Vagina (tissue), 2 donors: ENCODE results near the gene CHD6. TPM values are rescaled to one million over a fixed set of nuclear protein-coding genes. Genes with fewer than 3 reads are reported as not detected.

Experiments used
- DNase-seq, 2 donors: peaks; one replicate each; pipeline ENCODE4 v3.0.0-alpha.2; 2017; ENCODE audit errors: extremely low spot score in 2 of 2
- H3K27ac ChIP-seq: fragments of 200-600 bp; sonication (generic); one replicate; pipeline ENCODE4 v1.5.1; 2019
- H3K27me3 ChIP-seq: fragments of 200-600 bp; sonication (generic); one replicate; pipeline ENCODE4 v1.5.1; 2019
- H3K36me3 ChIP-seq, 2 donors: fragments of 200-600 bp; sonication (generic); one replicate each; pipeline ENCODE4 v1.5.1; 2017 to 2019
- H3K4me1 ChIP-seq: fragments of 200-600 bp; sonication (generic); one replicate; pipeline ENCODE4 v1.5.1; 2019
- H3K4me3 ChIP-seq, 2 donors: fragments of 200-600 bp; sonication (generic); 1 replicate in 1 of 2; 2 replicates in 1 of 2; pipeline ENCODE4 v1.5.1; 2016 to 2019
- H3K9me3 ChIP-seq: fragments of 200-600 bp; sonication (generic); one replicate; pipeline ENCODE4 v1.5.1; 2019
- POLR2A ChIP-seq, 2 donors: fragments of 450-650 bp; IDR thresholded peaks; one replicate each; pipeline ENCODE4 v1.6.1; 2017; ENCODE audit warnings: antibody characterized with exemption in 2 of 2, mild to moderate bottlenecking in 2 of 2, moderate library complexity in 2 of 2
- POLR2AphosphoS5 ChIP-seq, 2 donors: sonication (generic); formaldehyde crosslinking; IDR thresholded peaks; one replicate each; pipeline ENCODE4 v1.9.0; 2017; ENCODE audit warnings: antibody characterized with exemption in 2 of 2, mild to moderate bottlenecking in 2 of 2, low read depth in 1 of 2; ENCODE audit not compliant: insufficient read depth in 1 of 2
- intact Hi-C: fragments of 100-400 bp; cut with DNase I; formaldehyde crosslinking; loops from one replicate; pipeline ENCODE4 v1.15.1; 2023
- total RNA-seq: library from RNA; depleted of rRNA; stranded (reverse); fragments of >200 nt; gene quantifications from one replicate; pipeline ENCODE4 v1.2.3, GENCODE V29; 2016
- TF ChIP-seq, protein P1 (sequence below), 3 experiments: fragments of 450-650 bp in 2 of 3; fragments of 200-600 bp in 1 of 3; sonication (generic) in 1 of 3; IDR thresholded peaks; one replicate each; pipeline ENCODE4 v1.5.1; 2017 to 2019; ENCODE audit warnings: antibody characterized with exemption in 3 of 3, mild to moderate bottlenecking in 2 of 3, moderate library complexity in 2 of 3

The CHD6 gene
- total RNA-seq, 1 donor from 2014 or later = 37.6 TPM

DNA sequence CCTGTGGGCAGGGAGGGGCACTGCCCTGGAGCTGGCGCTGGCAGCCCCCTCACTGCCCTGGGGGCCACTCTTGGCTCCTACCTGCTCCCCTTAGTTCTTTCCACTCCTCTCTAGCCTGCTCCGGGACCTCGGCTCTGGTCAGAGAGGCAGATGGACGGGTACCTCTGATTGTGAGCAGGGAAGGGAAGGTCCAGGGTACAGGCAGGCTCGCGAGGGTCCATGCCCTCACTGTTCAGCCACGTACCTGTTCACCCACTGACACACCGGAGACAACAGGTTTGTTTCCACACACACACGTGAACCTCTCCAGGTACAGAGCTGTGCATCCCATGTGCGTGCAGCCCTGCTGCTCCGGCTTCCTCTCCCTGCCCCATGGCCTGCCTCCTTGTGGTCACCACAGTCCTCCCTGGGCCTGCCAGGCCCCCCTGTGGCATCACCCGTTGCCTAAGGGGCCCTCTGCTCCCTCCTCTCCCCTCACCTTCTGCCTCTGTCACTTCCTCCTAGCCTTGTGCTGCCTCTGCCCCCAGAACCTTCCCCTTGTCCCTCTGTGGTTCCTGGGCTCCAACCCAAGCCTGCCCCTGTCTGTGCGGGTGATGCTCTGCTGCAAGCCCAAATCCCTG, 253.8 kb downstream of the CHD6 start:
- H3K27me3 ChIP-seq = no peaks in the 10 kb centered on the region
- H3K9me3 ChIP-seq = no peaks in the 10 kb centered on the region
- TF ChIP-seq POLR2AphosphoS5 (IDR thresholded peaks at IDR 0.05; ENCODE audit: insufficient read depth in 1 of 2, low read depth in 1 of 2) (no peak), POLR2A (IDR thresholded peaks at IDR 0.05) (no peak)
- TF ChIP-seq, protein P1, sequence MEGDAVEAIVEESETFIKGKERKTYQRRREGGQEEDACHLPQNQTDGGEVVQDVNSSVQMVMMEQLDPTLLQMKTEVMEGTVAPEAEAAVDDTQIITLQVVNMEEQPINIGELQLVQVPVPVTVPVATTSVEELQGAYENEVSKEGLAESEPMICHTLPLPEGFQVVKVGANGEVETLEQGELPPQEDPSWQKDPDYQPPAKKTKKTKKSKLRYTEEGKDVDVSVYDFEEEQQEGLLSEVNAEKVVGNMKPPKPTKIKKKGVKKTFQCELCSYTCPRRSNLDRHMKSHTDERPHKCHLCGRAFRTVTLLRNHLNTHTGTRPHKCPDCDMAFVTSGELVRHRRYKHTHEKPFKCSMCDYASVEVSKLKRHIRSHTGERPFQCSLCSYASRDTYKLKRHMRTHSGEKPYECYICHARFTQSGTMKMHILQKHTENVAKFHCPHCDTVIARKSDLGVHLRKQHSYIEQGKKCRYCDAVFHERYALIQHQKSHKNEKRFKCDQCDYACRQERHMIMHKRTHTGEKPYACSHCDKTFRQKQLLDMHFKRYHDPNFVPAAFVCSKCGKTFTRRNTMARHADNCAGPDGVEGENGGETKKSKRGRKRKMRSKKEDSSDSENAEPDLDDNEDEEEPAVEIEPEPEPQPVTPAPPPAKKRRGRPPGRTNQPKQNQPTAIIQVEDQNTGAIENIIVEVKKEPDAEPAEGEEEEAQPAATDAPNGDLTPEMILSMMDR (IDR thresholded peaks at IDR 0.05) = no peak
- H3K4me3 ChIP-seq = no peak overlapping the region
- DNase-seq = no peak
- H3K27ac ChIP-seq = no peak overlapping the region
- intact Hi-C loops = no loop called here
- no peaks in the 10 kb centered on the region for H3K36me3 ChIP-seq
- H3K4me1 ChIP-seq = peaks cover 6% of the 10 kb centered on the region

DNA sequence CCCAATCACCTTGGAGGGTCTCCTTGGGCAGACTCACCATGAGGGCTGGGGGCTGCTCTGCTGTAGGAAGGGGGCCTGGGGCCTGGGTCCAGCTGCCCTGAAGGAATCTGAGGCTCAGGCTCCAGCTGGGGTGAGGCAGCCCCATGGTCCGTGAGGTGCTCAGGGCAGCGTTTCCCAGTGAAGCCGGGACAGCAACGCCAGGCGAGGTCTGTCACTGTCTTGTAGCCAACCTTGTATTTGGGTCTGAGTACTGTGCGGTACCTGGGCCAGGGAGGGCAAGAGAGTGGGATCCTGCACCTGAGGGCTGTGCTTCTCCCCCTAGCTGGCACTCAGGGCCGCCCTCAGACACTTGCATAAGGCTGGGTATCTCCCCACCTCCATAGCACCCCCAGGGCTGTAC, 254.6 kb downstream of the CHD6 start:
- H3K4me3 ChIP-seq = no peak overlapping the region
- no peak for DNase-seq
- no peaks in the 10 kb centered on the region for H3K9me3 ChIP-seq
- H3K27ac ChIP-seq = no peak overlapping the region
- H3K27me3 ChIP-seq = no peaks in the 10 kb centered on the region
- TF ChIP-seq, protein P1 (IDR thresholded peaks at IDR 0.05) = no peak
- TF ChIP-seq POLR2A (IDR thresholded peaks at IDR 0.05) (no peak), POLR2AphosphoS5 (IDR thresholded peaks at IDR 0.05; ENCODE audit: insufficient read depth in 1 of 2, low read depth in 1 of 2) (no peak)
- no peaks in the 10 kb centered on the region for H3K36me3 ChIP-seq
- intact Hi-C loops = no loop called here
- H3K4me1 ChIP-seq = peaks cover 6% of the 10 kb centered on the region

DNA sequence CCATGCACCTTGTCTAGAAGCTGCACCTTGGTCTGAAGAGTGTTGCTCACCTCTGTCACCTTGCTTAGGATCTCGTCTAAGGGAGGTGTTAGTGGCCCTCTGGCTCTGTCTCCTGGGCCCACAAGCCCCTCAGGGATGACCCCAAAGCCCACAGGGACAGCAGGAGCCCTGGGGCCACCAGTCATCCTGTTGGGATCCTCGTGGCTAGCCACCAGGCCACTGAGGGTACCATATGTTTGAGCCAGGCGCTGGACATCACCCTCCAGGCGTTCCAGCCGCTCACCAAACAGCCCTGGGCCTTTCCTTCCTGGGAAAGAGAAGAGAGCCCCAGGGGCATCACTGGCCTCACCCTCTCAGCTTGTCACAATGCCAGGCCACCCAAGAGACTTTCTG, 255.4 kb downstream of the CHD6 start:
- intact Hi-C loops = no loop called here
- Histone ChIP-seq H3K4me3 (no peak overlapping the region), H3K27me3 (no peaks in the 10 kb centered on the region), H3K9me3 (no peaks in the 10 kb centered on the region), H3K4me1 (peaks cover 6% of the 10 kb centered on the region), H3K27ac (no peak overlapping the region), H3K36me3 (no peaks in the 10 kb centered on the region)
- DNase-seq = no peak
- TF ChIP-seq POLR2A (IDR thresholded peaks at IDR 0.05) (no peak), POLR2AphosphoS5 (IDR thresholded peaks at IDR 0.05; ENCODE audit: insufficient read depth in 1 of 2, low read depth in 1 of 2) (no peak)
- TF ChIP-seq, protein P1 (IDR thresholded peaks at IDR 0.05) = no peak

DNA sequence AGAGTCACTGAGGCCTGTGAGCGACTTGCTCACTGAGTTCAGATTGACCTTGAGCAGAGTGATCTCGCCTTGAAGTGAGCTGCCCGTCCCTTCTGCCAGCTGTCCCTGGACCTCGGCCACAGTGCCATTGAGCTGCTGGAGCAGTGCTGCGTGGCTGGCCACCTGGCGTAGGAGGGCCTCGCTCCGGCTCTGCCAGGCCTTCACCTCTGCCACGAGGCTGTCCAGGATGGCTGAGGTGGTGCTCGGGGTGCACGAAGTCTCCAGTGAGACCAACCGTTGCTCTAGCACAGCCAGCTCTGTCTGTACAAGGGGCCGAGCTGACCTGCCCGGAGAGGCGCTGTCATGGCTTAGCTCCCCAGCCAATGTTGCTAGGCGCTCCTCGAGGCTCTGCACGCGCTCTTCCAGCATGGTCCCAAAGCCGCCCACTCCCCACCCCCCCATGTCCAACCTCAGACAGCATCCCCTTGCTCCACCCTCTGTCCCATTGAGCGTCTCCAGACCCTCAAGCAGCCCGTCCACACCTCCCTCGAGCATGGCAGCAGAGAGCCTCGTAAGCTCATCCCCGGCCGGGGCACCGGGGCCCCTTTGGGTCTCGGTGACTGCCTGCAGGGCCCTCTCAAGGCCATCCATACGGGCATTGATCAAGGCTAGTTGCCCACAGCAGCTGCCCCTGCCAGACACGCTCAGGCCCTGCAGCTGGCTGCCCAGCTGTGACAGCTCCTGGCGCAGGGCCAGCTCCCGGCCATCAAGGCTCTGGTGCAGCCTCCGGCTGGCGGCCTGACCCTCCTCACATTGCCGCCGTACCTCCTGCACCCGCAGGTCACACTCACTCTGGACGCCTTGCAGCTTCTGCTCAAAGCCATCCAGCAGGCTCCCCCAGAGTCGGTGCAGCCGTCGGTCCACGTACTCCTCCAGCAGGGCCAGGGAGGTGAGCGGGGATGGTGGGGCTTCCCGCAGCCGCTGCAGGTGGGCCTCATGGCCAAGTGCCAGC, 256.1 kb downstream of the CHD6 start:
- Histone ChIP-seq H3K27me3 (no peaks in the 10 kb centered on the region), H3K4me1 (peaks cover 6% of the 10 kb centered on the region), H3K27ac (no peak overlapping the region), H3K4me3 (no peak overlapping the region), H3K36me3 (no peaks in the 10 kb centered on the region), H3K9me3 (no peaks in the 10 kb centered on the region)
- intact Hi-C loops = no loop called here
- DNase-seq = no peak
- no peak for TF ChIP-seq POLR2A (IDR thresholded peaks at IDR 0.05)
- TF ChIP-seq POLR2AphosphoS5 (IDR thresholded peaks at IDR 0.05; ENCODE audit: insufficient read depth in 1 of 2, low read depth in 1 of 2) = no peak
- TF ChIP-seq, protein P1 (IDR thresholded peaks at IDR 0.05) = no peak
